HG02588 (cell line): Measurements from ENCODE around the gene AGBL1.

Experiments used
- ATAC-seq: cut with Tn5 transposase; IDR thresholded peaks from one replicate; pipeline ENCODE4 v1.9.1; 2021; ENCODE audit warnings: mild to moderate bottlenecking, moderate library complexity; ENCODE audit not compliant: unreplicated experiment

The AGBL1 gene

DNA sequence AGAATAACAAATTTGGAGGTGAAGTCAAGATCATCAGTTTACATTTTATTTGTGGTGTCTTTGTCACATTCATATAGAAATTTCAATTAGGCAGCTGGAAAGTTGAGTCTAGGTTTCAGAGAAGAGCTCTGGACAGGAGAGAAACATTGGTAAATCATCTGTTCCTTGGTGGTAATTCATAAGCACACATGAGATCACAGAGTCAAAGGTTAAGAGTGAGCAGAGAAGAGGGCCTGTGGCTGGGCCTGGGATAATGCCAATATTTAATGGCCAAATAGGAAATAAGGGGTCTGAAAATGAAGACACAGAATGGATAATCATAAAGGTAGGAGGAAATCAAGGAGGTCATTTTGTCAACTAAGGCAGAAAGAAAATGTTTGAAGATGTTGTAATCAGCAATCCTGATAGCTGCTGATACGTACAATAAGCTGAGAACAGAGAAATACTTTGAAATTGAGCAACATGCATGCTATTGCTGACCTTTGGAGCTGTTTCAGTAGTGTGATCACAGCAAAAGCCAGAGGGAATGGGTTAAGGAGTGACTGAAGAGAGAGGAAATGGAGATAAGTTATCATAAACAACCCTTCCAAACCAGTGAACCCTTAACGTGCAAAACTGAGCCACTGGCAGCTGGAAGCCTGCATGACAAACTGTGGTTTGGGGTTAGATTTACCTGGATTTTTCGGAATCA lies 692.8 kb downstream of the AGBL1 start:
- ATAC-seq = no peak

DNA sequence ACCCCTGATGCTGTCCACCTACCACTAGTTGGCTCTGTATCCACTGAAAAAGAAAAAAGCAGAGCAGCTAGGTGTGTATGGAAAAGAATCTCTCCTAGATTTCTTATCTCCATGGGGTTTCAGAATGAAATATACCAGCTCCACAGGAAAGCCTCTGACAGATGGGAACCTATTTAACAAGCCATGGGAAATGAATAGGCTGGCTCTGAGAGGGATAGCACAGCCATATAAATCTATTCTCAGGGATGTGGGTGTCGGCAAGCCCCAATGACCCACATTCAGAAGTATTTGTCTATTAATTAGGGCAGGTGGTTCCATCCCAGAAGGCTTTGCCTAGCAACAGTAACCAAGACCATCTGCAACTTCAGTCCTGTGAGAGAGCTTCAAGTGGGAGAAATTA lies 694.1 kb downstream of the AGBL1 start:
- ATAC-seq = no peak

GRCh38 chr15:86776145-86776544 lies 696.5 kb downstream of the AGBL1 start:
- ATAC-seq = no peak

DNA sequence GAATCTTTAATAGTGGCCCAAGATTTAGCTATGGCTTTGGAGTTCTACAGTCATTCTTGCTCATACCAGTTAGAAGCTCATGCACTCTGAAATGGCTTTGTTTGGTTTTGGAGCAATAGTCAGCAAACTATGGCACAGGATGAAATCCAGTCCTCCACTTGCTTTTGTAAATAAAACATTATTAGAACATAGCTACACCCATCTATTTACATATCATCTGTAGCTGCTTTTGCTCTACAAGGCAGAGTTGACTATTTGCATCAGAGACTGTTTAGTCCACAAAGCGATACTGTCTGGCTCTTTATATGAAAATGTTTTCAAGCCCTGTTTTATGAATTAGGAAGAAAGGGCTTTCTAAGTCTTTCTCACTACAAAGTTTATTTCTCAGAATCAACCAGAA lies 716.9 kb downstream of the AGBL1 start:
- ATAC-seq = no peak

DNA sequence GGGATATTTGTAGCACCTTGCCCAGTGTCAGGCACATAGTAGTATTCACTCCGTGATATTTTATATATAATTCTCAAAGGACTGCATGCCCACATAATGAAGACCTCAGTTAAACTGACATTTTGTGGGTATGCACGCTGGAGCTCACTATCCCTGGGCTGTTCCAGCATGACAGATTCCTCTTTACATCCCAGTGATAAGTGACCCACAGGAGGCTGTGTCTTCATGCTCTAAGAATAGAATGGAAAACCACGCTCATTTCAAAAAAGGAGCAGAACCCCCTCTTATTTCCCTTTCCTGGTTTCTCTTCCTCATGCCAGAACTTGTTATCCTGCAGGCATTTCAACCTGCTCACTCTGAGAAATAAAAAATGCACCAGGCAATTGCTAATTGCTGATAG lies 717.5 kb downstream of the AGBL1 start:
- no peak for ATAC-seq

DNA sequence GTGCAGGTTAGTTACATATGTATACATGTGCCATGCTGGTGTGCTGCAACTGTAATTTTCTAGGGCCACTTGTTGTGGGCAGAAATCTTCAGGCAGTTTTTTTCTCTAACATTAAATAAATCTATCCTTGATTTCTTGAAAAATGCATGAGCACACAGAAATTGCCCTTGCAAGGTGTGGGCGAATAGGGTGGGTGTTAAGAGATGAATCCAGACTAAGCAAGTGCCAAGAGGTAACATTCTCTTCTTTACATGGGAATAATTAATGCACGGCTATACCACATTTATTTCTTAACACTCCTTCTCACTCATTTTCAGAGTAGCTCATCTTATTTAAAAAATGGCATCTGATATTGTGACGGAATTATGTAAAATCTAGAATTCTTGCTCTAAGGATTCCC lies 719.6 kb downstream of the AGBL1 start:
- ATAC-seq = no peak

GRCh38 chr15:86802244-86802643 lies 722.6 kb downstream of the AGBL1 start:
- no peak for ATAC-seq

- ATAC-seq = no peak
Observed at GRCh38 chr15:86804406-86804805, 724.7 kb downstream of the AGBL1 start.

GRCh38 chr15:86810329-86810728 lies 730.7 kb downstream of the AGBL1 start:
- no peak for ATAC-seq

GRCh38 chr15:86813892-86814291 lies 734.2 kb downstream of the AGBL1 start:
- no peak for ATAC-seq

DNA sequence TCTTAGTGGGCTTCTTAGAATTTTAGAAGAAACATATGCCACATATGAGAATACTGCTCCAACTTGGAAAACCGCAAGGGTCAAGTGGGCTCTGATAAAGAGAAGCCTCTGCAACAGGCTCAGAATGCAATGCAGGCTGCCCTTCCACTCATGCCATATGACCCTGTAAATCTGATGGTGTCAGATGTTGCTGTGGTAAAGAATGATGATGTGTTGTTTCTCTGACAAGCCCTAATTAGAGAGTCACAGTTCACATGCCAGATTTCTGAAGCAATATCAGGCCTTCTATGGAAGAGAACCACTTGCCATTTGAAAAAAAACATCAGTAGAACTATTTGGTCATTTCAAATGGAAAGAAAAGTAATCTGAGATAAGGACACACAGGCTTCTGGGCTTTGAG lies 749.6 kb downstream of the AGBL1 start:
- no peak for ATAC-seq

GRCh38 chr15:86830304-86830703 lies 750.6 kb downstream of the AGBL1 start:
- no peak for ATAC-seq

GRCh38 chr15:86833595-86833994 lies 753.9 kb downstream of the AGBL1 start:
- no peak for ATAC-seq

DNA sequence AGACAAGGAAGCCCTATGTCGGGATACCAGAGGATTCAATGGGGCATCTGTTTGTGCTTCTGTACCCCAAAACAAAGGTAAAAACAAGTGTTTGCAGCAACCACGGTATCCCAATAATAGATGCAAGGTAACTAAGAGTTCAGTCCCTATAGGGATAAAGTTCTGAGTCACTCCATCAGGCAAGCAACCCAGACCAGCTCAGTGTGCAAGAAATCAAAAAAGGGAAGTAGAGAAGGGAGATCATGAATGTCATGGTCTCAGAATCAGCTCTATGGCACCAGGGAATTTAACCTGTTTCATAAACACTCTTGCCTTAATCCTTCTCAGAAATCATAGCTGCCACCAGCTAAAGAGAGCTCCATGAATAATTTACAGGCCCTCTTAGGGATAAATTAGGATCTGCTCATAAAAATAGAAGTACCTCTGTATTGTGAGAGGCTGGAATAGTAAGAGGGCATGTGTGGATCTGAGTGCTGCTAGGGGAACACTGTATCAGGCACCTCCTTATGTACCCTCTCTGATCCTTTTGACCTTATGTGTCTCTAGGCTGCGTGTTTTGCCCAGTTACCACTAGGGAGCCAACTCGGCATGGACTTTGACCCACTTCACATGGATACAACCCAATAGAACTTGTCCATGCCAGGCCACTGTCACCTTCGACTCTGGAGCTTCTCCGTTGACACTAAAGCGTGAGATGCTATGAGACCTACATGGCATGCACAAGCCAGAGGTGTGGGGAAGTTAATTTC lies 754.6 kb downstream of the AGBL1 start:
- no peak for ATAC-seq

DNA sequence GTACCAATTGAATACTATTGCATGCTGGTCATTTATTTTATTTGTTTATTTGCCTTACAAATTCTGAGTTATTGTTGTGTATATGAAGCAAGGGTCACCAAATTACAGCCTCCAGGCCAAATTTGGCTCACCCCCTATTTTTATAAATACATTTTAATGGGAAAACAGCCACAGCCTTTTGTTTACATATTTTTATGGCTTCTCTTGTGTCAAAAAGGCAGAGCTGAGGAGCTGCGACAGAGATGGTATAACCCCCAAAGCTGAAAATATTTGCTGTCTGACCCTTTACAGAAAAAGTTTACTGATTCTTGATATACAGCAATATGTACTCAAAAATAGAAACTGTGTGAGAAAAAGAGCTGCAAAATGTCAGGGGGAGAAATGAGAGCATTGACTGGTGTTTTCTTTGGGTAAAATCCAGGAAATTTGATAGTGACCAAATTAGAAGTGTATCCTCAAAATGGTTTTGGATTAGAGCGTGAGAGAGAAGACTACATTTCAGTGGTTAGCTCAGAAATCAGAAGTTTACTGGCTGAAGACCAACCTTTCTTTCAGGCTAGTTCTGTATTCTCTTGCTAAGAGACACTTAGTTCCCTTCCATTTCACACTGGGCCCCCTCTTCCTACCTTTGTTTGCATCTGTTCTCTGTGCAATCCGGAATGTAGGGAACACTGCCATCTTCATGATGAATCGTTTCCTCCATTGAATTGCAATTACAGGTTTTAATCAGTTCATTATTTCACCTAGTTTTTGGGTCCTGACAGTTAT lies 757.8 kb downstream of the AGBL1 start:
- no peak for ATAC-seq

DNA sequence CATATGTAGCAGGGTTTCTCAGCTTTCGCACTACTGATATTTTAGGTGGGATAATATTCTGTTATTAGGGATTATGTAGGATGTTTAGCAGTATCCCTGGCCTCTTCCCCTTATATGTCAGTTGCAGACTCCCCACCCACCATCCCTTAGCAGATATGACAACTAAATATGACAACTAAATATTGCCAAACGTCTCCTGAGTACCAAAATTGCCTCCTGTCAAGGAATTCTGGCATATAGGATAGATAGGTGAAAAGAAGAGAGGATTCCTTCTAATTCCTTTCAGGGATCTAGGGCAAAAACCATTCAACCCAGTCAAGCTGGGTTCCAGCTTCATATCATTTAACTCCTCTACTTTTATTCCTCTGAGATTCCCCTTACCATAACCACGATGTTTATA lies 759.8 kb downstream of the AGBL1 start:
- no peak for ATAC-seq

DNA sequence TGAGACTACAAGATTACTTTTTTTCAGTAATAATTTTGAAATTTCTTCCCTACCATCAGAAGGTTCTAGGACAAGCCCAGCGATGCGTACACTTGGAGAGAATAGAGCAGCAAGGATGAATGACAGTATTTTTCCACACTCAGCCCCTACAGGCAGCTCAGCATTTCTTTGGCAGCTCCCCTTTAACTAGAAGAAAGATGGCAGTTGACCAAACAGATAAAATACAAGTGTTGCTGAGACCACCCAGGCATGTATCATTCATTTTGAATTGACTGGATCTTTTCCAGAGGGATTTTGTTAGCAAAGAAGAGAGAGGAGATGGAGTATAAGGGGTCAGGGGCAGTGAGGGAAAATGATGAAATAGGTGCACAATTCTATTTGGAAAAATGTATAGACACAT lies 761.3 kb downstream of the AGBL1 start:
- ATAC-seq = no peak

GRCh38 chr15:86842199-86842598 lies 762.5 kb downstream of the AGBL1 start:
- no peak for ATAC-seq

- ATAC-seq = no peak
Observed at GRCh38 chr15:86846036-86846435, 766.4 kb downstream of the AGBL1 start.

DNA sequence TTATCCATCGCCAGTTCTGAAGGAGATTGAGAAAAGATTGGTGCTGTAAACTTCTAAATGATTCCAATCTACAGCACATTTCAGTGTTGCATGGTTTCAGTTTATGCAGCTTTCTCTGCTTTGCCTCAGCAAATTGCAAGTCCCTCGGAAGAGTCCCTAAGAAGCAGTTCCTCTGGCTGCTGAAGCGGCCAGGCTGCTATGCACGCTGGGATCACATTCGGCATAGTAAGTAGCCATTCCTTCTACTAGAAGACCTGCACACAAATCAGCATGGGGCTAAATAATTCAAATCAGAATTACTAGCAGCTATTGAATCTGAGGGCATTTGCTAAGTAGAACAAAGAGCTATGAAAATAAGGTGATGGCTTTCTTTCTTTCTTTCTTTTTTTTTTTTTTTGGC lies 769.5 kb downstream of the AGBL1 start:
- ATAC-seq = no peak

- ATAC-seq = no peak
Observed at GRCh38 chr15:86849558-86850285, 770.1 kb downstream of the AGBL1 start.
